Measurements from ENCODE around the gene LMX1B. TPM values are rescaled to one million over a fixed set of nuclear protein-coding genes. Genes with fewer than 3 reads are reported as not detected.

Gene LMX1B
- polyA plus RNA-seq, 1 experiment: not detected

- Histone ChIP-seq H3K9me3 (ENCODE audit: control insufficient read depth, insufficient read depth, low read length) (peaks cover 4% of the 10 kb centered on the region; the same call in 1 of the 2 replicates), H3K27ac (ENCODE audit: low read depth, low read length) (no peak overlapping the region), H3K27me3 (ENCODE audit: control insufficient read depth, insufficient read depth, low read length) (peaks cover 82% of the 10 kb centered on the region), H3K4me3 (ENCODE audit: low read depth, low read length) (no peak overlapping the region)
- CTCF ChIA-PET: interaction anchor here (1.1 kb wide), 1 partner anchor 215 kb away, joined by 3 read pairs; no protein-coding TSS in a partner anchor
- no peak for DNase-seq (ENCODE audit: low read depth, low spot score)
- no peak for TF ChIP-seq CTCF (IDR thresholded peaks at IDR 0.05; ENCODE audit: low read depth, low read length)
- POLR2A ChIA-PET: no interaction called here
Observed at GRCh38 chr9:126614088-126614454, 343 bp downstream of the LMX1B start.

- TF ChIP-seq CTCF (IDR thresholded peaks at IDR 0.05; ENCODE audit: low read depth, low read length): no peak
- Histone ChIP-seq H3K4me3 (ENCODE audit: low read depth, low read length) (no peak overlapping the region), H3K9me3 (ENCODE audit: control insufficient read depth, insufficient read depth, low read length) (peaks cover 4% of the 10 kb centered on the region; the same call in 1 of the 2 replicates), H3K27me3 (ENCODE audit: control insufficient read depth, insufficient read depth, low read length) (peaks cover 82% of the 10 kb centered on the region), H3K27ac (ENCODE audit: low read depth, low read length) (no peak overlapping the region)
- ChIA-PET CTCF (no interaction called here), POLR2A (no interaction called here)
- no peak for DNase-seq (ENCODE audit: low read depth, low spot score)
Observed at GRCh38 chr9:126614455-126615244, 922 bp downstream of the LMX1B start.

GRCh38 chr9:126615245-126615790 lies 1.6 kb downstream of the LMX1B start:
- no peak for TF ChIP-seq CTCF (IDR thresholded peaks at IDR 0.05; ENCODE audit: low read depth, low read length)
- peaks cover 82% of the 10 kb centered on the region for H3K27me3 ChIP-seq (ENCODE audit: control insufficient read depth, insufficient read depth, low read length)
- no peak overlapping the region for H3K27ac ChIP-seq (ENCODE audit: low read depth, low read length)
- DNase-seq (ENCODE audit: low read depth, low spot score): no peak
- CTCF ChIA-PET: no interaction called here
- no peak overlapping the region for H3K4me3 ChIP-seq (ENCODE audit: low read depth, low read length)
- POLR2A ChIA-PET: no interaction called here
- peaks cover 4% of the 10 kb centered on the region; the same call in 1 of the 2 replicates for H3K9me3 ChIP-seq (ENCODE audit: control insufficient read depth, insufficient read depth, low read length)

GRCh38 chr9:126615791-126616447 lies 2.2 kb downstream of the LMX1B start:
- POLR2A ChIA-PET: no interaction called here
- CTCF ChIA-PET: no interaction called here

More at GRCh38 chr9:126615791-126616447, 2.2 kb downstream of the LMX1B start:
- no peak overlapping the region for H3K27ac ChIP-seq (ENCODE audit: low read depth, low read length)
- DNase-seq (ENCODE audit: low read depth, low spot score): no peak
- peaks cover 82% of the 10 kb centered on the region for H3K27me3 ChIP-seq (ENCODE audit: control insufficient read depth, insufficient read depth, low read length)
- no peak overlapping the region for H3K4me3 ChIP-seq (ENCODE audit: low read depth, low read length)
- no peak for TF ChIP-seq CTCF (IDR thresholded peaks at IDR 0.05; ENCODE audit: low read depth, low read length)
- H3K9me3 ChIP-seq (ENCODE audit: control insufficient read depth, insufficient read depth, low read length): peaks cover 4% of the 10 kb centered on the region; the same call in 1 of the 2 replicates
